Erythroblast (primary cell): ENCODE data around the gene ARHGEF37.

Source experiments
- GATA1 ChIP-seq: IDR thresholded peaks from 2 replicates; pipeline ENCODE4 v1.6.1; 2011; ENCODE audit warnings: low read depth, mild to moderate bottlenecking, control low read depth, low read length, moderate library complexity
- POLR2A ChIP-seq: IDR thresholded peaks from 2 replicates; pipeline ENCODE4 v1.6.1; 2011; ENCODE audit warnings: mild to moderate bottlenecking, low read length

DNA sequence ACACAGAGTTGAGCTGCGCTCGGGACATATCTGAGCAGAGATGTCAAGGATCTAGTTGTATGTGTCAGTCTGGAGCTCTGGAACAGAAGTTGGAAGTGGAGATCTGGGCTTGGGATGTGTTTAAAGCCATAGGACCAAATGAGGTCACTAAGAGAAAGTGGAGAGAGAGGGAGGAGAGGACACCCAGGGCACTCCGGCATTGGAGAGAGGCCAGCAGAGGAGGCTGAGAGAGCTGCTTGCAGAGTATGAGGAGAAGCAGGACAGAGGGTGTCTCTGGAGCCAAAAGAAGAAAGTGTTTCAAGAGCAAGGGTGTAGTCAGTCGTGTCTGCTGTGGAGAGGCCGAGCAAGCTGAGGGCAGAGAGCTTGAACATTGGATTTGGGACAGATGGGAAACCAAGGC is 34.7 kb downstream of the ARHGEF37 start:
- TF ChIP-seq POLR2A = no peak
- no peak for TF ChIP-seq GATA1
